Measurements from ENCODE around the gene CALHM3. TPM values are rescaled to one million over a fixed set of nuclear protein-coding genes. Genes with fewer than 3 reads are reported as not detected.

The CALHM3 gene
- polyA plus RNA-seq, 3 donors, result 0.04 to 0.62 TPM; not detected in 1

DNA sequence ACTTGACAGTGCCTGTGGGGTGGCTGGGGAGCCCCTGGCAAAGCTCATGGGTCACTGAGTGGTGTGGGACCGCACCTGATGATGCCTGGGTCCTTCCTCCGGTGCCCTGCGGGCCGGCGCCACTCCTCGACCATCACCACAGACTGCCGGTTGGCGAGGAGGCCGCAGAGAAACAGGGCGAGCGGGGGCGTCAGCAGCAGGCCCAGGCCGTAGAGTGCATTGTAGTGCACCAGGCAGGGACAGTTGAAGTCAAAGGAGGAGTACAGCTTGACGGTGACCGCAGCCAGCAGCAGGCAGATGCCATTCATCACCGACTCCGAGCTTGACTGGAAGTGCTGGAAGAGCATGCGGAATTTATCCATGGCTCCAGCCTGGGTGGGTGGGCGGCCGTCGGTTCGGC is 369 bp downstream of the CALHM3 start:
- no peak overlapping the region for H3K27ac ChIP-seq (ENCODE audit: low read depth in 1 of 2, low read length in 2 of 2)
- H3K4me1 Mint-ChIP-seq, result peaks cover 12% of the 10 kb centered on the region
- H3K9me3 ChIP-seq (replicated peaks in 1 of 2; ENCODE audit: control insufficient read depth in 1 of 2, insufficient read depth in 1 of 2, low read length in 2 of 2), result no peaks in the 10 kb centered on the region
- H3K36me3 ChIP-seq (replicated peaks in 1 of 2; ENCODE audit: control insufficient read depth in 1 of 2, insufficient read depth in 2 of 2, low read length in 2 of 2), result no peaks in the 10 kb centered on the region
- no peak overlapping the region for H3K4me2 ChIP-seq (replicated peaks; ENCODE audit: extremely low read depth, low read length, poor library complexity, severe bottlenecking)
- WGBS (ENCODE audit: insufficient coverage), result 96% methylated on average over 22 of the region's 22 CpGs
- H3K4me1 ChIP-seq (ENCODE audit: control insufficient read depth in 1 of 2, insufficient read depth in 2 of 2, low read length in 2 of 2), result peaks cover 13 to 22% of the 10 kb centered on the region in 2 donors
- H3K9ac ChIP-seq (ENCODE audit: insufficient read depth, low read length, poor library complexity, severe bottlenecking), result no peak overlapping the region
- no peak for DNase-seq
- H3K4me3 ChIP-seq (replicated peaks in 1 of 3; ENCODE audit: low read depth in 2 of 3, low read length in 3 of 3), result no peak overlapping the region
- H4K20me1 ChIP-seq (ENCODE audit: insufficient read depth, low read length), result no peaks in the 10 kb centered on the region
- no peaks in the 10 kb centered on the region for H3K27me3 Mint-ChIP-seq (ENCODE audit: low read depth in 3 of 3)
- H2AFZ ChIP-seq (ENCODE audit: insufficient read depth, low read depth, low read length, poor library complexity, severe bottlenecking), result peak overlapping the region; percentile 21
- H3K36me3 Mint-ChIP-seq, result peaks cover 0 to 2% of the 10 kb centered on the region in 2 donors
- H3K27me3 ChIP-seq (ENCODE audit: control insufficient read depth in 2 of 2, insufficient read depth in 2 of 2, low read length in 2 of 2), result no peaks in the 10 kb centered on the region
- H3K79me2 ChIP-seq (ENCODE audit: insufficient read depth, low read length), result no peaks in the 10 kb centered on the region
- H3K27ac Mint-ChIP-seq, result peak overlapping the region in 1 of 7 donors; percentile 41
- no peak overlapping the region for H3K4me3 Mint-ChIP-seq
- intact Hi-C loops (cut with micrococcal nuclease), result no loop called here
- TF ChIP-seq, protein P1, sequence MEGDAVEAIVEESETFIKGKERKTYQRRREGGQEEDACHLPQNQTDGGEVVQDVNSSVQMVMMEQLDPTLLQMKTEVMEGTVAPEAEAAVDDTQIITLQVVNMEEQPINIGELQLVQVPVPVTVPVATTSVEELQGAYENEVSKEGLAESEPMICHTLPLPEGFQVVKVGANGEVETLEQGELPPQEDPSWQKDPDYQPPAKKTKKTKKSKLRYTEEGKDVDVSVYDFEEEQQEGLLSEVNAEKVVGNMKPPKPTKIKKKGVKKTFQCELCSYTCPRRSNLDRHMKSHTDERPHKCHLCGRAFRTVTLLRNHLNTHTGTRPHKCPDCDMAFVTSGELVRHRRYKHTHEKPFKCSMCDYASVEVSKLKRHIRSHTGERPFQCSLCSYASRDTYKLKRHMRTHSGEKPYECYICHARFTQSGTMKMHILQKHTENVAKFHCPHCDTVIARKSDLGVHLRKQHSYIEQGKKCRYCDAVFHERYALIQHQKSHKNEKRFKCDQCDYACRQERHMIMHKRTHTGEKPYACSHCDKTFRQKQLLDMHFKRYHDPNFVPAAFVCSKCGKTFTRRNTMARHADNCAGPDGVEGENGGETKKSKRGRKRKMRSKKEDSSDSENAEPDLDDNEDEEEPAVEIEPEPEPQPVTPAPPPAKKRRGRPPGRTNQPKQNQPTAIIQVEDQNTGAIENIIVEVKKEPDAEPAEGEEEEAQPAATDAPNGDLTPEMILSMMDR (IDR thresholded peaks at IDR 0.05), result no peak
- H3K9me3 Mint-ChIP-seq, result peaks cover 0 to 2% (median 0%) of the 10 kb centered on the region in 7 donors

DNA sequence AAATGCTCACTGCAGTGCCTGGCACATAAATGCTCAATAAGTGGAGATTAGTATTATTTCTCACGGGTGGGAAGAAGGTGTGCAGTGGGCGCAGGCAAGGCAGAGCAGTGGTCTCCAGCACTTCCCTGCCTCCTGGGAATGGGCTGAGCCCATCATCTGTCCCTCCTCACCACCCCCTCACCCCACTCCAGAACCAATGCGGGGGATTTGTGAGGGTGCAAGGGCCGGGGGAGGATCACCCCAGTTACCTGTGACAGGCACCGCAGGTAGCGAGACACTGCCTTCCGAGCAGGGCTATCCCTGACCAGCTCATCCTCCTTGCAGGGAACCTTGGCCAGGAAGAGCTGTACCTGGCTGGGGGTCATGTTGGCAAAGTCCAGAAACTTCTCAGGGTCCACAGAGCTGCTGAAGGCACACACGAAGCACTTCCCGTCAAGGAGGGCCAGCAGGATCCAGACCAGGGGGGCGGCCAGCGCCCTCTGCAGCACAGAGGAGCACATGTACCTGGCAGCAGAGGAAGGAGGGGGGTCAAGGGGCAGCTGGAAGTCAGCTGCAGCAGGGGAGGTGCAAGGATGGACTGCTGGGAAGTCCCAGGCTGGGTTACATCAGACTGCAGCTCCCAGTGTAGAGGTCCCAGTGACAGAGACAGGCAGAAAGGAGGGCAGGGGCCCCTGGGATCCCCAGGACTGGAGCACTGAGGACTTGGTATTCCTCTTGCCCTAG is 2.8 kb downstream of the CALHM3 start:
- Histone ChIP-seq H4K20me1 (ENCODE audit: insufficient read depth, low read length) (no peaks in the 10 kb centered on the region), H3K4me1 (ENCODE audit: control insufficient read depth in 1 of 2, insufficient read depth in 2 of 2, low read length in 2 of 2) (peaks cover 34 to 45% of the 10 kb centered on the region in 2 donors), H3K36me3 (replicated peaks in 1 of 2; ENCODE audit: control insufficient read depth in 1 of 2, insufficient read depth in 2 of 2, low read length in 2 of 2) (no peaks in the 10 kb centered on the region), H3K79me2 (ENCODE audit: insufficient read depth, low read length) (no peaks in the 10 kb centered on the region), H2AFZ (ENCODE audit: insufficient read depth, low read depth, low read length, poor library complexity, severe bottlenecking) (peak overlapping the region; percentile 21), H3K9me3 (replicated peaks in 1 of 2; ENCODE audit: control insufficient read depth in 1 of 2, insufficient read depth in 1 of 2, low read length in 2 of 2) (no peaks in the 10 kb centered on the region), H3K4me3 (replicated peaks in 1 of 3; ENCODE audit: low read depth in 2 of 3, low read length in 3 of 3) (no peak overlapping the region), H3K9ac (ENCODE audit: insufficient read depth, low read length, poor library complexity, severe bottlenecking) (no peak overlapping the region), H3K4me2 (replicated peaks; ENCODE audit: extremely low read depth, low read length, poor library complexity, severe bottlenecking) (no peak overlapping the region), H3K27ac (ENCODE audit: low read depth in 1 of 2, low read length in 2 of 2) (no peak overlapping the region), H3K27me3 (ENCODE audit: control insufficient read depth in 2 of 2, insufficient read depth in 2 of 2, low read length in 2 of 2) (no peaks in the 10 kb centered on the region)
- peaks cover 0 to 3% (median 0%) of the 10 kb centered on the region in 3 donors for H3K27me3 Mint-ChIP-seq (ENCODE audit: low read depth in 3 of 3)
- H3K9me3 Mint-ChIP-seq, result peaks cover 0 to 2% (median 0%) of the 10 kb centered on the region in 7 donors
- peak overlapping the region in 1 of 7 donors; percentile 14 for H3K27ac Mint-ChIP-seq
- TF ChIP-seq, protein P1 (IDR thresholded peaks at IDR 0.05), result peak; percentile 25
- H3K36me3 Mint-ChIP-seq, result peaks cover 0 to 2% of the 10 kb centered on the region in 2 donors
- peaks cover 26% of the 10 kb centered on the region for H3K4me1 Mint-ChIP-seq
- peak in 2 of 3 donors; percentile 14 to 51 for DNase-seq
- H3K4me3 Mint-ChIP-seq, result no peak overlapping the region
- WGBS (ENCODE audit: insufficient coverage), result 61% methylated on average over 8 of the region's 11 CpGs
- intact Hi-C loops (cut with micrococcal nuclease), result no loop called here

All from CD14-positive monocyte (primary cell).